ENCODE measurements around the gene FNDC8.
"Not testable (repeated sequence)": the region's sequence is repeated elsewhere in the genome, so short reads cannot be mapped to it uniquely, and the experiment has no call there.

Gene FNDC8

GRCh38 chr17:35141681-35142466 lies 20.5 kb downstream of the FNDC8 start, which contains the start of gene NLE1:
TSS of gene NLE1 (minus strand) at chr17:35142303. CDS start at chr17:35142275, 28 bp downstream.
- DNase-seq (ENCODE audit: low read depth in 4 of 4, low spot score in 1 of 4), result peak; percentile 71 to 86 (median 82)

DNA sequence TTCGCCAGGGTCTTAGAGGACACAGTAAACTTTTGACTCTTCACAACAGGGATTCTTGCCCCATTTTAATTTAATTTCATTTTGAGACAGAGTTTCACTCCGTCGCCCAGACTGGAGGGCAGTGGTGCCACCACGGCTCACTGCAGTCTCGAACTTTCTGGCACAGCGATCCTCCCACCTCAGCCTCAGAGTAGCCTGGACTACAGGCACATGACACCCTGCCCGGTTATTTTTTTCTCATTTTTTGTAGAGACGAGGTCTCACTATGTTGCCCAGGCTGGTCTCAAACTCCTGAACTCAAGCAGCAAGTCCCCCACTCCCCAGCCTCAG lies 21.0 kb downstream of the FNDC8 start:
- no peak for DNase-seq (ENCODE audit: low read depth in 4 of 4, low spot score in 1 of 4)

DNA sequence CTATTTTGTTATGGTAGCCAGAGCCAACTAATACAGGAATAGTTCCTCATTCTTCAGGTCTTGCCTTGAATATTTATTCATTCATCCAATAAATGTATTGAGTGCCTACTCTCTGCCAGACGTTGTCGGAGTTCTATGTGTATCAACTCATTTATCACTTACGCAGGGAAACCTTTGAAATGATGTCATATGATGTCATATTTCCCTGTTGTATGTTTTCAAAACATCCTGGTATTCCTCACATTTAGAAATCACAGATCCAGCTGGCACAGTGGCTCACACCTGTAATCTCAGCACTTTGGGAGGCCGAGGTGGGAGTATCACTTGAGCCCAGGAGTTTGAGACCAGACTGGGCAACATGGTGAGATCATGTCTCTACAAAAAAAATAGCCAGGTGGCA lies 23.4 kb downstream of the FNDC8 start:
- no peak for DNase-seq (ENCODE audit: low read depth in 4 of 4, low spot score in 1 of 4)

DNA sequence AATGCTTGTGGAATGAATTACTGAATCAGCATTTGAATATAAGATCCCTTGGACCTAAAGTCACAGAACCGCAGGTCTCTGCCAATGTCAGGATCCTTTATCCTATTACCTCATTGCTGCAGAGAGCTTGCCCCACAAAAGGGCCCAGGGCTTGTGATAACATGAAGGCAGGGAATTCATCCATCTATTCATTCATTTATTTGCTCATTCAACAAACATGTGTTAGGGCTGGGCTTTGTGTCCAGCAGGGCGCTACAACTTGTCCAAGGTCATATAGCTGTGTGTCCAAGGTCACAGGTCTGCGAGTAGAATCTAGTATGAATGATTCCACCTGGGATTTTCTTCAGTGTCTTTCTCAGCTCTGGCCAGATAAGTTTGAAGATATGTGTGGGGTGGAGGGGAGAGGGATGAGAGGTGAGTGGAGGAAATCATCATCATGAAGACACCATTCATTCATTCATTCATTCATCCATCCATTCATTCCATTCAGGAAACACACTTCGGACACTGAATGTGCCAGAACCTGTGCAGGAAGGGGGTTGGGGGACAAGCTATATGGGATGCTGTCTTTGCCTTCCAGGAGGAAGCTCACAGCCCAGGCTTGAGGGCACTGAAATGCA lies 24.9 kb downstream of the FNDC8 start:
- DNase-seq (ENCODE audit: low read depth in 4 of 4, low spot score in 1 of 4), result no peak

DNA sequence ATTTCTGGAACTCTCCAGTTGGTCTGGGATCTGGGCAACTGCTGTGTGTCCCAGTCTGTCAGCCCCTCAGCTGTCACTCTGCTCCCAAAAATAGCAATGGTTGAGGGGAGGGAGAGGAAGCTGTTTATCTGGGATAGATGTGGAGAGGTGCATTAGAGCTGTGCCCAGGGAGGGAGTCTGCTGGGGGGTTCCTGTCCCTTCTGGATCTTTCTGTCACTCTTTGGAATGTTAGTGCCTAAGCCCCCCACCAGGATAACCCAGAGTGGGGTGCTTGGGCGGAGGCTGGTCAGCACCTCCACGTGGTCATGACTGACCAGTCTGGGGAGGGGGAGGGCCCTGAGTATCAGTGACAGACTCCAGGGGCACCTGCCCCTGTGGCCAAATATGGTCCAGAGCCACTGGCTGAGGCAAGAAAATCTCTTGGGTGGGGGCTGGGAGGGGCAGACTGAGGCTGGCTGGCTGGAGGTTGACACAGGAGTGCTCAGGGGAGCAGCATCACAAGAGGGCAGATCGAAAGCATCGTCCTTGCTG lies 26.0 kb downstream of the FNDC8 start, which contains the start of gene UNC45B:
TSS of gene UNC45B (plus strand) at position 443 of the 531 bp plus-strand sequence. CDS start 447 bp downstream, outside the sequence.
- no peak for DNase-seq (ENCODE audit: low read depth in 4 of 4, low spot score in 1 of 4)

DNA sequence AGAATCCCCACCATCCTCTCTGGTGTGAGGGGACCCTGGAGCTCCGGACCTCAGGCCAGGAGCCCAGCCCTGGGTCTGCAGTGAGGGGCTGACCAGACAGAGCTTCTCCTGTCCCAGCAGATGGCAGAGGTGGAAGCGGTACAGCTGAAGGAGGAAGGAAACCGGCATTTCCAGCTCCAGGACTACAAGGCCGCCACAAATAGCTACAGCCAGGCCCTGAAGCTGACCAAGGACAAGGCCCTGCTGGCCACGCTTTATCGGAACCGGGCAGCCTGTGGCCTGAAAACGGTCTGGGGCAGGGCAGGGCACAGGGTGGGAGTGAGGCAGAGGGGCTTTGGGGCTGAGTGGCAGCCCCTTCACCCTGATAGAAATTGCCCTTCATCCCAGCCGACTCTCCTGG lies 26.7 kb downstream of the FNDC8 start:
- DNase-seq (ENCODE audit: low read depth in 4 of 4, low spot score in 1 of 4), result no peak

GRCh38 chr17:35149941-35150340 lies 28.5 kb downstream of the FNDC8 start:
- no peak for DNase-seq (ENCODE audit: low read depth in 4 of 4, low spot score in 1 of 4)

DNA sequence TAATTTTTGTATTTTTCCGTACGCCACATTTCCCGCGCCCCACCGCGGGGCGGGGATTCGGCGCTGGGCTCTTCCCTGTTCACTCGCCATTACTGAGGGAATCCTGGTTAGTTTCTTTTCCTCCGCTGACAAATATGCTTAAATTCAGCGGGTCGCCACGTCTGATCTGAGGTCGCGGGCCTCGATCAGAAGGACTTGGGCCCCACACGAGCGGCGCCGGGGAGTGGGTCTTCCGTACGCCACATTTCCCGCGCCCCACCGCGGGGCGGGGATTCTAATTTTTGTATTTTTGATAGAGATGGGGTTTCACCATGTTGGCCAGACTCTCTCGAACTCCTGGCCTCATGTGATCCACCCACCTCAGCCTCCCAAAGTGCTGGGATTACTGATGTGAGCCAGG lies 29.7 kb downstream of the FNDC8 start:
- not testable (repeated sequence) for DNase-seq (ENCODE audit: low read depth in 4 of 4, low spot score in 1 of 4)

- DNase-seq (ENCODE audit: low read depth in 4 of 4, low spot score in 1 of 4), result no peak
Measured at GRCh38 chr17:35152421-35153140, 31.2 kb downstream of the FNDC8 start.

- no peak for DNase-seq (ENCODE audit: low read depth in 4 of 4, low spot score in 1 of 4)
Measured at GRCh38 chr17:35154196-35155165, 33.1 kb downstream of the FNDC8 start.

- no peak for DNase-seq (ENCODE audit: low read depth in 4 of 4, low spot score in 1 of 4)
Measured at GRCh38 chr17:35155246-35155645, 33.8 kb downstream of the FNDC8 start.

DNA sequence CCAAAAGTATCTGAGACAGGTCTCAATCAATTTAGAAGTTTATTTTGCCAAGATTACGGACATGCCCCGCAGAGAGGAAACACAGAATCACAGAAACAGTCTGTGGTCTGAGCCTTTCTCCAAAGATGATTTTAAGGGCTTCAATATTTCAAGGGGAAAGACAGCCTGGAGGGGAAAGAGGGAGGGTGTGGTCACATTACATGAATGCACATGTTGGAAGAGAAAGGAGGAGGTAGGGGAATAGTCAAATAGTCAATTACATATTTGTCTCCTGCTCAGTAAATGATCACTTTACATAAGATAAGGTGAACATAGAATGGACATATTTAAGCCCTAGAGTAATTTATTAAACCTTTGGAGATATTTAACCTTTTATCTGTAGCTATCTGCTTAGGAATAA lies 38.5 kb downstream of the FNDC8 start:
- no peak for DNase-seq (ENCODE audit: low read depth in 4 of 4, low spot score in 1 of 4)

DNA sequence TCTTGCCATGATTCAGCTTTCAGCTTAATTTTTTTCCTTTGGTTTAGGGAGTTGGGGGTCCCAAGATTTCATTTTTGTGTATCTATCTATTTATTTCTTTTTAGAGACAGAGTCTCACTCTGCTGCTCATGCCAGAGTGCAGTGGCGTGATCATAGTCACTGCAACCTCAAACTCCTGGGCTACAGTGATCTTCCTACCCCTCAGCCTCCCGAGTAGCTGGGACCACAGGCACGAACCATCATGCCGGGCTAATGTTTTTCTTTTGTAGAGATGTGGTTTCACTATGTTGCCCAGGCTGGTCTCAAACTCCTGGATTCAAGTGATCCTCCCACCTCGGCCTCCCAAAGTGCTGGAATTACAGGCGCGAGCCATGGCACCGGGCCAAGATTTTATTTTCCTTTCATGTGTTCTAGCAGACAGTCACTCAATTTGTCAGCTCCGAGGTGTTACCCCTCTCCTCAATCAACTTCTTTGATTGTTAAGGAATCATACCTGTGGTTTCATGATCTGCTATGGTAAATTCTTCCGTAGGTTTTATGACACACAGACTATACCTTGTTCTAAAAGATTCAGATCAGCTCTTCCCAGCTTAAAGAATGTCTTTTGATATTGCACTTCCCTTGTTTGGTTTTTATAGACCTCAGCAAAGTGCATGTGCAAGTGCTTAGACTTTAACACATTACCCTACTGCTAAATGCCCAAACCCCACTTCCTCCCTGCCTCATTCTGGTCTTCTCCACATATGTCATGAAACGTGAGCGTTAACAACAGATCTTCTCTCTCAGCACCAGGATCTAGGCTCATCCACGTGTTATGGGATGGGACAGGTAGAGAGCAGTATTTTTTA lies 39.2 kb downstream of the FNDC8 start:
- DNase-seq (ENCODE audit: low read depth in 4 of 4, low spot score in 1 of 4), result peak in 1 of 4 experiments; percentile 13

DNA sequence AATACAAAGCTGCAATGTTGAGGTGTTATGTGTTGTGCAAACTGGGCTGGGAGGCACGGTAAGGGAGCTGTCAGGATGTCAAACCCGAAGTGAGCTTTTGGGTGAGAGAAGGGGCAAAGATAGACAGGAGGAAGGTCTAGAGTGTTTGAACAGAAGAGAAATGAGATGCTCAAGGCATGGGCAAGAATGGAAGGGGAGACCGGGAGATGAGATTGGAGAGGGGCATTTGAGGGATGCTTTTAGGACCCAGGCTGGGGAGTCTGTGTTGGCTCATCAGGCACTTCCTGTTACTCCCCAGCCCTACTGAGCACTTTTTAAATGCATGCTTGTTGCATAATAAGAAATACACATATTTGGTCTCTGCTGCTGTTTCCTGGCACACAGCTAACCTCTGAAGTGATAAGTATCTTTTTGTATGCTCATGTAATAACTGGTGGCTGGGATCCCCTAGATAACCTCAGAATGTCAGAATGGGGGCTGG lies 39.9 kb downstream of the FNDC8 start:
- no peak for DNase-seq (ENCODE audit: low read depth in 4 of 4, low spot score in 1 of 4)

- no peak for DNase-seq (ENCODE audit: low read depth in 4 of 4, low spot score in 1 of 4)
Measured at GRCh38 chr17:35162755-35163154, 41.3 kb downstream of the FNDC8 start.

GRCh38 chr17:35163886-35164285 lies 42.5 kb downstream of the FNDC8 start:
- no peak for DNase-seq (ENCODE audit: low read depth in 4 of 4, low spot score in 1 of 4)

- DNase-seq (ENCODE audit: low read depth in 4 of 4, low spot score in 1 of 4), result no peak
Measured at GRCh38 chr17:35164716-35165115, 43.3 kb downstream of the FNDC8 start.

DNA sequence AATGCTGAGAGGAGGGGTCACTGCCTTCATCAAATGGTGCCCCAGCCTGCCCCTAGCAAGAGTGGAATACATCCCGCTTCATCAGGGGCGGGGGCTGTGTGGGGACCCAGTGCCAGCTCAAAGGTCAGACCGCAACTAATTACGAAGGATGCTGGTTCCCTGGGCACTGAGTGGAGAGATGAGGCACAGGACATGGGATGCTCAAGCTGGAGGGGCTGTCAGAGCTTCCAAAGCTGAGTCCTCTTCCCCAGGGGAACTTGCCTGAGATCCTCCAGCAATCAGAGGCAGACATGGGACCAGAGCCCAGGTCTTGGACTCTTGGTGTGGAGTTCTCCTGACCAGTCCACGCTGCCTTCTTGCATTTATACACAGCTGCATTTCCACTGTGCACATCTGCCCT lies 45.1 kb downstream of the FNDC8 start:
- no peak for DNase-seq (ENCODE audit: low read depth in 4 of 4, low spot score in 1 of 4)

DNA sequence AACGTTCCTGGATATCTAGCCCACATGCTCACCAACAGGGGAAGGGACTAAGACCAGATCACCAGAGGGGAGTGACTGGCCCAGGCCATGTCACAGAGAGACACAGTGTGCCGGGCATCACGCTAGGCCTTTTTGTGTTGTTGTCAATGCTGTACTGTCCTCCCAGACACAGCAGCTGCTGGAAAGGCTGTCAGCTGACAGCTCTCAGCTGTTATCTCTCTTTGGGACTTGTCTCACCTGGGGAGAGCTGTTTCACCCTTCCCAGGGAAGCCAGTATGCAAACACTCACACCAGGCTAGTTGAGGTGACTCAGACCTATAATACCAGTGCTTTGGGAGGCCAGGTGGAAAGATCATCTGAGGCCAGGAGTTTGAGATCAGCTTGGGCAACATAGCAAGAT lies 45.6 kb downstream of the FNDC8 start:
- no peak for DNase-seq (ENCODE audit: low read depth in 4 of 4, low spot score in 1 of 4)

GRCh38 chr17:35167666-35168065 lies 46.3 kb downstream of the FNDC8 start:
- DNase-seq (ENCODE audit: low read depth in 4 of 4, low spot score in 1 of 4), result no peak
